ENCODE data around the gene TTC9.

GRCh38 chr14:70706177-70706576 lies 64.5 kb downstream of the TTC9 start:
- TF ChIP-seq CTCF (conservative IDR thresholded peaks at IDR 0.05; ENCODE audit: low read depth, low read length) (no peak), EZH2 (IDR thresholded peaks at IDR 0.05; ENCODE audit: borderline replicate concordance, low read depth, low read length, poor library complexity, severe bottlenecking) (no peak)

All from A673 (cell line).